NOMO-1 treated with dmso at 0.1 percent for 144 hours (cell line): ENCODE measurements around the gene ENPP5.

Experiments used
- DNase-seq: peaks from one replicate; lab custom pipeline; 2025; ENCODE audit not compliant: unreplicated experiment; lab: John Stamatoyannopoulos, UW

Gene ENPP5

DNA sequence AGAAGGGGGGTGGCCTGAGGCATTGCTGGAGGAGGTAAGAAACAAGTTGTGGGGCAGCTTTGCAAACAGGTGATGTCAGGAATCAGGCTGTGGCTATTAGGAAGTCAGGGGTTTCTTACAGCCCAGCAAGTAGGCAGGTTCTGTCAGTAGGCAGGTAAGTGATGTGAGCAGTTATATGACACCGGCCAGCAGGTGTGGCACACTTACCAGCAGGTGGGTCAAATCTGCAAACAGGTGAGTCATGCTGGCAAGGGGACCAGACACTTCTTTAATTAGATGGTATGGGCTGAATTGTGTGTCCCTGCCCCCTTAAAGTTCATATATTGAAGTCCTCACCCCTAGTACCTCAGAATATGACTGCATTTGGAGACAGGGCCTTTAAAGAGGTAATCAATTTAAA is 57.4 kb downstream of the ENPP5 start:
- no peak for DNase-seq
